Measurements from ENCODE around the gene MGAT5. TPM values are rescaled to one million over a fixed set of nuclear protein-coding genes. Genes with fewer than 3 reads are reported as not detected.

Gene MGAT5
- total RNA-seq, 1 donor from 2014 or later: 37.5 TPM

DNA sequence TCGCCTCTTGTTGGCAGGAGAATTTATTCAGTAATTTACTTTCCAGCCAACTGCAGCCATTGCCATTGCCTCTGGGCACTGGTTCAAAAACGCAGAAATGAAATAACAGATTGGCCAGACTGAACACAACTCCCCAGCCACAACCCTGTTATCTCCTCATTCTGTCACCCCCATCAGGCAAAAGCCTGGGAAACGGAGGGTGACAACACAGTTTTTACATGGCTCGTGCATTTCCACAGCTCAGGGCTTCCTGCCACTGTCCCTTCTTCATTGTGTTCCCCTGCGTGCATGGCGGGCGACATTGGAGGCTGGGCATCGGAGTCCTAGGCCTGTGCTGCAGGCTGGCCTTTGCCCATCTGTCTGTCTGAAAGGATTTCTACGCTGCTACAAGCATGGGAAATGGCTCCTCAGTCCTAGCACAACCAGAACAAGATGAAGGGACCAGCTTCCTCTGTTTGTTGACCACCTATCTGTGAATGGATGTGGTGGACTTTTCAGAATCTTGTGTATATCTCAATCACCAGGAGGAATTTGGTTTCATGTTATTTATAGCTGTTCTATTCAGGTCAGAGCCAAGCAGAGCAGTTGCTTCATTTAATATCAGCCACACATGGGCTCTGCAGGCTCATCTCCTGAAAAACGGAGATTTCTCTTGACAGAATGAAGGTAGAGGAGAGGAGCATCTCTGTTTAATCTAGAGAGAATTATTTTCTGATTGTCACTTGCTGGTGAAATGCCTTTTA lies 107.0 kb downstream of the MGAT5 start:
- DNase-seq (ENCODE audit: low spot score): no peak

DNA sequence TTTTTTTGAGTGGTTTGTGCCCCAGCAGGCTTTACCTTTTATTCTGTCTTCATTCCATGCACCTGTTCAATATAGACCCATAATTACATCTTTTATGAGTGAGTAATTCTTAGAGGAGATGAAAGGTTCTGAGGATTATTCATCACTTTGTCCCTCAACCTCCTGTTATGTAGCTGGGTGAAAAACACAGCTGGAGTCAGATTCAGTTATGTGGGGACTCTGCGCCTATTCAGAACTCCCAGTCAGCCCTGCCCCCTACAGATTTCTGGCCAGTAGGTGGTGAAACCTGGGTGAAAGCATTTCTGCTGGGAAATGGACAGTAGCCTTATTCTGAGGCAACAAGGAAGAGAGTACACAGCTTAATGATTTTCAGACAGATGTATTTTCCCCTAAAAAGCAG lies 107.8 kb downstream of the MGAT5 start:
- no peak for DNase-seq (ENCODE audit: low spot score)

DNA sequence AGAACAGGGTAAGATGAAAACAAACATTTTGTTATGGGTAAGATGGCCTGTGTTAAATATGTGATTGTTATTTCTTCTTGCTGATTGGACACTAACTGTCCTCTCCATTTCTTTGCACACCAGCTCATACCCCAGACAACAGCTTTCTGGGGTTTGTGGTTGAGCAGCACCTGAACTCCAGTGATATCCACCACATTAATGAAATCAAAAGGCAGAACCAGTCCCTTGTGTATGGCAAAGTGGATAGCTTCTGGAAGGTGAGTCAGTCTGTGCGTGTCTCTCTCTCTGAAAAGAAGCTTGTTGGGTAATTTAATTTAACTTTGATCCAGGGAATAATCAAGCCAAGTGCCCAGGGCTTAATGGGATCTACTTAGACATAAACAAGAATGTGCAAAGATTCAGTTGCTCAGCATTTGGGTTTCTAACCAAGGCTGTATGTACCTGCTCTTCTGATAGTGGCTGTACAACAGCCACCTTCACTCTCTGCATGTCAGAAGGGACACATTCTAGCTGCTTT lies 108.3 kb downstream of the MGAT5 start:
- no peak for DNase-seq (ENCODE audit: low spot score)

DNA sequence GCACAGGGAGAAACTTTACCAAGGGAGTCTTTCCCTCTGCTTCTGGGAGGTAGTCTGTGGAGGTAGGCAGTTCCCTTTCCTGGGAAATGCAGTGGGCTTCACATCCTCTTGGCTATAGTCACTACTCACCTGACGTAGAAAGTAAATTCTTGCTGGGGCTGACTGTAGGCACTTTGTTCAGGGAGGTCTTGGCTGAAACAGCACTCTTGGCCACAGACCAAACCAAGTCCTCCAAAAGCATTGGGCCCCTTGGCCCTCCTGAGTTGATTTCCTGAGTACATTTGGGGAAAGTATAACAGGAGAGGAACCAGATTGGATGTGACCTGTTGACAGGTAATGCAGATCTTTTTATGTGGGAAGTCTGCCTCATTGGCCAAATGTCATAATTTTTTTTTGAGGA lies 108.9 kb downstream of the MGAT5 start:
- no peak for DNase-seq (ENCODE audit: low spot score)

DNA sequence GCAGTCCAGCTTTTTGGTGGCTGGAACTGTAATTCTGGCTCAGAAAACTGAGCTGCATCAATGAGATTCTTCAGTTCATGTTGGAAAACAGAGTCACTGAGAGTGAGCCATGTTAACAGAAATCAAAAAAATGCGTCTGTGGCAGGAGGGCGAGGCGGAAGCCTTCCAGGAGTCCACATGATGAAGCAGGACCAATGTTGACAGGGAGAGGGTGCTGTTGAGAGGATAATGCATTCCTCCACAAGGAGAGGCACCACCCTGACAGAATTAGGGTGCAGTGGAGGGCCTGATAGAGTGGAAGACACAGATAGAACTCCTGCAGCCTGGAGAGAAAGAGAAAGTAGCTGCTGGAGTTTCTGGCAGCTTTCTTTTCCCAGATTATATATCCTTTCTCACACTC lies 111.5 kb downstream of the MGAT5 start:
- no peak for DNase-seq (ENCODE audit: low spot score)

DNA sequence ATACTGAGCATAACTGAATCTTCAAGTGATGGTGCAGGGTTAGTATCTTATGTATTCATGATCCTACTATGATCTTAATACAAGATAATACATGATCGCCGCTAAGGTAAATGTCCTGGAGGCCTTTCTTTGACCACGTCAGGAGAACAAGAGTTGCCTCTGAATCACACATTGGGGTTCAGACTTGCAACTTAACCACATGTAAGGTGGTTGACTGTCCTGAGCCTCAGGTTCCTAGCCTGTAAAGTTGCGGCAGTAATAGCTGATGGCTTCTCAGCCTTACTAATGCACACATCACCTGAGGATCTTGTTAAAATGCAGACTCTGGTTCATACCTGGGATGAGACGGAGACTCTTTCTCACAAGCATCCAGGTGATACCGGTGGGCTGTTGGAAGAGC lies 112.5 kb downstream of the MGAT5 start:
- no peak for DNase-seq (ENCODE audit: low spot score)

DNA sequence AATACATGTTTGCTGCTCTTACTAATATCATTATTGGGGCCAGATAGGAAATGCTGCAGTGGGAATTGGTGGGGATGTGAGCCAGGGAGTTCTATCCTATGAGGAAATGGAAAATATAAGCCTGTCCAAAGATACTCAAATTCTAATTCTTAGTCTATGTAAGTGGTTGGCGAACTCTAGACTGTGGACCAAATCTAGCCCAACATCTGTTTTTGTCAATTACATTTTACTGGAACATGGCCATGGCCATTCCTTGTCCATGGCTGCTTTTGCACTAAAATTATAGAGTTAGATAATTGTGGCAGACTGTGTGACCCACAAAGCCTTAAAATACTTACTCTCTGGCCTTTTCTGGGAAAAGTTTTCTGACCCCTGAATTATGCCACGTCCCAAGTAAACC lies 113.3 kb downstream of the MGAT5 start:
- no peak for DNase-seq (ENCODE audit: low spot score)

DNA sequence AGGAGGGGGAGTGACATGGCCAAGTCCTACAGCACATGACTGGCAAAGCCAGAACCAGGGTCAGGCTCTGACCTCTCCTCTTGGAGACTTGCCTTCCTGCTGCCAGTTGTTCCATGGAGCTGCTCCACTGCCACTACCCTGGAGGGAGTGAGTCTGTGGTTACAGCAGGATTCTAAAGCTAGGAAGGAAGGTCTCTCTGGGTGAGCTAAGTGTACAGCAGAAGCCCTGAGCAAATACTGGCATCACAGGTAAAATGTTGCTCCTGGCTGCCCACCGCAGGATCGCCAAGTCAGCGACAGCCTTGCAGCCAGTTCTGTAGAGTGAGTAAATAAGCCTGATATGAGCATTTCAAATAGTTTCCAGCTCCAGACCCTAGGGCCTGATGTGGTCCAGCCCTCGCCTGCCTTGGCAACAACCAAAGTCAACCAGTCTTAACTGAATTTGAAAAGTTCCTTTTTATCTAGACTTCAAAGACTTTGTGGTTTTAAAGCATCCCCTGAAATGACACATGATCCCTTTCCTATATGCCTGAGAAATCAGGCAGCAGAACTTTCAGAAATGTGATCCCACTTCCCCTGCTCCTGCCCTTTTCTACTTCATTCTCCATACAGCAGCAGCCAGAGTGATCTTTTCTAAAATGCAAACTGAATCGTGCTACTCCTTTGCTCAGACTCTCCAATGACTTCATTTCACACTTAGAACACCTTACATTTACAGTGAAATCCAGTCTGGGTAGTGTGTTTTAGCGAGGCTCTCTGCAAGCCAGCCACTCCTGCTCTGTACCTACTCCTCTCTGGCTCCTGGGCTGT lies 114.3 kb downstream of the MGAT5 start:
- no peak for DNase-seq (ENCODE audit: low spot score)

DNA sequence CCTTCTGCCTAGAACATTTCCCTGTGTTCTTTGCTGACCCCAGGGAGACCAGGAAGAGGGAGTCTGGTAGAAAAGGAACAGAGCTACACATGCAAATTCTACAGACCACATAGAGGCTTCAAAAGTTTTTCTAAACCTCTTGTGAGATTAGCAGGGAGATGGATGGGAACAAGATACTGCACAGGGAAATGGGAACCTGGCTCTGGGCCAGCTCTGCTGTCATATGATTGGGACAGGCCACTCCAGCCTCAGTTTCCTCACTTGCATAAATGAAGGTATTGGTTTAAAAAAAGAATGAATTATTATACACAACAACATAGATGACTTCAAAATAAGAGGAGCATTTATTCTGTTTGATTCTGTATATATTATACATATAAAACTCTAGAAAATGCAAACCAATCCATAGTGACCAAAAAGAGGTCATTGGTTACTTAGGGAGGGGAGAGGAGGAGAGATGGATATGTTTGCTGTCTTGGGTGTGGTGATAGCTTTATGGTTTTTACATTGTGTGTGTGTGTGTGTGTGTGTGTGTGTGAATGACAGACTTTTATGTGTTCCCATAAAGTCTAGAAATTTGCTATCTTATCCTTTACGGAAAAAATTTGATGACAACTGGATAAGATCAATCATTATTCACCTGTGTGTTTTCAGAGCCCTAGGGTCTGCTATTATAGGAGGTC lies 115.5 kb downstream of the MGAT5 start:
- no peak for DNase-seq (ENCODE audit: low spot score)

DNA sequence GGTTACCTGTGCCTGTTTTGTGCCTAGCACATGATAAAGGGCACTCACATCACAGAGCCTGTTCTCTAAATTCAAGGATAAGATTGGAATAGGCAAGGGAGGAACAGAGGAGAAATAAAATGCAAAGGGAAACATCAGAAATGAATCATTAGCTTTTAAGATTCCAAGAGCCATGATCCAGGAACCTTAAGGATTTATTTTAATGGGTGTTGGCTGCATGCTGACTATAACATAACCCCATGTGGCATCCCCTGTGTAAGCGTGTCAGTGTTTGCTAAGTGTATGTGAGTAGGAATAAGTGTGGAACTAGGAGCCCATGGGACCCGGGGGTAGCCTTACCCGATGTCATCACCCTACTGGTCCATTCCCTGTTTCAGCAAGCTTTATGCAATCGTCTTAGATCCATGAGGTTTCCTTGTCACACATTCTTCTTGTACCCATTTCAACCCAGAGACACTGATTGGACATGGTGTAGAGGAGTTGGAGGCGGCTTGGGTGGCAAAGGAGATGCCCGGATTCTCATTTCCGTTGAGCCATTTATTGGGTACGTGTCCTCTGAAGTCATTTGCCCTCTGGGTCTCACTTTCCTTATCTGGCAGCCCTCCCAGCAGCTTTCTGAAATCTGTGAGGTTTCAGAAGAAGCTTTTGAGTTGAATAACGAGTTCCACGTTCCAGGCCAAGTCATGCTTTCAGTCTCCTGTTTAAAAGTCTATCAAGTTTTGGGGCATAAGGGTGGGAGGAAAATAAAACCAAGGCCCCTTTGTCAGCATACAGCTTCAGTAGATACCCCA lies 117.0 kb downstream of the MGAT5 start:
- no peak for DNase-seq (ENCODE audit: low spot score)

DNA sequence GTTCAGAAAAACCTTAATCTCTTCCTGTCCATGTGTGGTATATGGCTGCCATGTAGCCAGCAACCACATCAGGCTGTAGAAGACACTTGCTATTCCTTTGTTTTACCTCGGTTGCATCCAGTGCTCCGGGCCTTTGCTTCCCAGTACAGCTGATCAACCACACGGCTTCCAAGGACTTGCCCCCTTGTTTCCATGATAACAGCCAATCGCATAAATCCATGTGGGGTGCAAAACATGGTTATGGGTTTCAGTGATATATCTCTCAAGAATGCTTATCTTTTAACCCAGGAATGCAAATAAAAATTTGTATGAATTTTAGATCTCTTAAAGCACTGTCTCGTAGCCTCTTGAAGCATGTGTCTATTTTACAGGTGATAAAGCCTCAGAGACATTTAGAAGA lies 118.3 kb downstream of the MGAT5 start:
- no peak for DNase-seq (ENCODE audit: low spot score)

DNA sequence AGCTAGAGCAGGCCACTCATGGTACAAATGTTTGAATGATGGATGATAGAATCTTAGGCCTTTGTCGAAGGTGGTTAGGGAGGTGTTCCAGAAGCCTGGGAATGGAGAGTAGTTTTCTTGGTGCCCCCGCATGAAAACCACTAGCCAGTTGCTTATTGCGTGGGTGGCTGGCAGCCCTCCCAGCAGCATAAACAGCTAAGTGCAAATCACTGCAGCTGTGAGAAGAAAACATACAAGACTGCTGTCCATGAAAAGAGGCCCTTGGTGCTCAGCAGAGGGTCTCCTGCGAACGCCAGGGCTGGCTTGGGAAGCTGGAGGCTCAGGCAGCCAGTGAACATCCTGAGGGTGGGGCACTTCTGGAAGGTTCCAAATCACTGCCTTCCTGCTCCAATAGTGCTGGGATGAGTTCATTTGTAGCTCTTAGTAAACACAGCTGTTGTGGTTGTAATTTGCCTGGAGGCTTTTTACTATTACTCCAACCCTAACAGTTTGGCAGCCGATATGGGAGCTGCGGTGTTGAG lies 118.8 kb downstream of the MGAT5 start:
- no peak for DNase-seq (ENCODE audit: low spot score)

DNA sequence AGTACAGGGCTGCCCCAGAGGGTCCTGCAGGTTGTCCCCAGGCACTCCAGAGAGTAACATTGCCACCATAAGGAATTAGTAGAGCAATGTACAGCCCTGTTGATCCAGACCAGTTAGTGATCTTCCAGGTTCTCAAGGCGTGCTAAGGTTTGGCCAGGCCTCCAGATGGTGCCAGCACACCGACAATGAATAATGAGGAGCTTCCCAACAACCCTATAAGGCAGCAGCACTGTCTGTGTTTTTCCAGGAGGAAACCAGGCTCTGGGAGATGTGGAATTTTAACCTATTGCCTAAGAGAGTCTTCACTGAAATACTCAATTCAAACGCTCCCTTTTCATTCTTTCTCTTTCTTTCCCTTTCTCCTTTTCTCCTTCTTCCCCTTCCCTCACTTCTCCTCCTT lies 122.1 kb downstream of the MGAT5 start:
- no peak for DNase-seq (ENCODE audit: low spot score)

DNA sequence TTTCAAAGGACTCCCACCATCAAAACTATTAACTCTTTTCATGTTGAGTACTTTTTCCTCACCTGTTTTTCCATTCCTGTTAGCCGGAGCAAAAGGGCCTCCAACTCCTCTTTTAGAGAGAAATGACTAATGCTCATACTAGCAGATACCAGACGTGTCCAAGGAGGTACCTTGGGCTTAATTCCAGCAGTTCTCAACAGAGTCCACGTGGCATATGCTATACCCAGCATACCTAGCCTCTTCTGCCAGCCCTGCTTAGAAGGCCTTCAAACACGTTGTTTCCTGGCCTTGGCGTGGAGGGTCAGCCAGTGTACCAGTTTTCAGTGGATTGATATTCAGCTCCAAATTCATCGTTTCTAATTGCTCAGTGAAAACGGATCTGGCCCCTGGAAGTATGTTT lies 123.9 kb downstream of the MGAT5 start:
- no peak for DNase-seq (ENCODE audit: low spot score)

DNA sequence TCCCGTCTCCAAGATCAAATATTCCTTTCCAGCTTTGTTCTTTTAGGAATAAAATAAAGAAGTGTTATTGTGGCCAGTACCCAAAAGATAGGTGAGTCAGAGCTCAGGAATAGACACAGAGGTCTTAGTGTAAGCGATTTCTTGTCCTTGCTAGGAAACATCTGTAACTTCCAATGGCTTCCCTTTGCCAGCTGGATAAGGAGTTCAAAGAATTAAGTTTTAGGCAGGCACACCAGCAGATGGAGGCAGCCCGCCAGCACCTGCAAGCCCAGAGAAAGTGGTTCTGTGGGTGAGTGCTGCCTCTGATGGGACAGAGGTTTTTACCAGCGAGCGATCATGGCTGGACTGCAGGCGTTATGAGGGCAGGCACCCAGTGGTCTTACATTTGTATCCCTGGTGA lies 125.4 kb downstream of the MGAT5 start:
- DNase-seq (ENCODE audit: low spot score): no peak

DNA sequence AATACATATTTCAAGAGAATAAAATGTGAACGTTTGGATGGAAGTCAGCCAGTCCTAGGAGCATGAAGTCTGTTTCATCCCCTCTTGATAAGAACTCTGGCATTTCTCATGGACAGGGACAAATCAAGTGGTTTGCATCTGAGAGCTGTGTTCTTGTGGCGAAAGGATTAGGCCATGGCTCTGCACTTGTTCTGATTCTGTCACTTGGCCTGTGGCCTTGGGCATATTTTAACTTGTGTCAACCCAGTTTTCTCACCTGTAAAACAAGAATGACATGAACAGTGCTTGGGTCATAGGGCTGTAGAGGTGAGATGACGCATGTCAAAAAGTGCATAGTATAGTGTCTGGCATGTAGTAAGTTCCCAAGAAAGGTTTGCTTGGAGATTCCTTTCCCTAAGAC lies 125.8 kb downstream of the MGAT5 start:
- DNase-seq (ENCODE audit: low spot score): no peak

DNA sequence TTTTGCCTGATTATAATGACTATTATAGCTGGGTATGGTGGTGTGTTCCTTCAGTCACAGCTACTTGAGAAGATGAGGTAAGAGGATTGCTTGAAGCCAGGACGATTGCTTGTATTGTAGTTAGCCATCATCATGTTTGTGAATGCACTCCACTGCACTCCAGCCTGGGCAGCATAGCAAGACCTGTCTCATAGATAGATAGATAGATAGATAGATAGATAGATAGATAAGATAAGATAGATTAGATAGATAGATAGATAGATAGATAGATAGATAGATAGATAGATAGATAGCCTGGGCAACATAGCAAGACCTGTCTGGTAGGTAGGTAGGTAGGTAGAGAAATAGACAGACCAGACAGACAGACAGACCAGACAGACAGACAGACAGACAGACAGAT lies 127.3 kb downstream of the MGAT5 start:
- DNase-seq (ENCODE audit: low spot score): no peak

DNA sequence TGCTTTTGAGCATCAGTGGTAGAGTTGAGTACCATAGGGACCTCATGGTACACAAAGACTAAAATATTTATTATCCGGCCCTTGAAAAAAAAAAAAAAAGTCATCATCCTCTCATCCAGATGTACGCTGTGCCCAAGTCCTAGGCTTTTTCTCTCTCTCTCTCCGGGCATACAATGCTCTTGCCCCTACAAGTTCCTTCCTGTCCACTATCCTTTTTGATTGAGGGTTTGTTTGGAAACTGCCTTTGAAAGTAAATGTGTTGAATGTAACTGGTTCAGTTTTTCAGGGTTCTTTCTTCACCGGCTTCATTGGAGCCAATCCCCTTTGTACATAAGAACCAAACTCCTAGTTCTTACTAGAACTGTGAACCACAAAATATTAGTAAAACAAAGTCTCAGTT lies 130.3 kb downstream of the MGAT5 start:
- no peak for DNase-seq (ENCODE audit: low spot score)

DNA sequence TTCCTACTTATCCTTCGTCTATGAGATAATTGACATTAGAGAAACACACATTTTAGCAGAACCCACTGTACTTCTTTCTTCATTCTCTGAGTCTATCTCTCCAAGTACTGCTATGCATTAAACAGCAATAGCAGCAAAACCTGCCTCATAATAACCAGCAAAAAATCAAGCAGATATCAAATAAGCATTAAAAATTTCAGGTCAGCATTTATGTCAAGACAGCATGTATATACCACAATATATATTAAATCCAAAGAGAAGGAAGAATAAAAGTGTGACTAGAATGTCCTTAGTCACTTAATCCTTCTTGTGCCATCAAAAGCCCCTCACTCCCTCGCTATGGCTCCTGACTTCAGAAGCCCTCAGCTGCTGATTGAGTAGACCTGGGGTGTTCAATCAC lies 131.3 kb downstream of the MGAT5 start:
- no peak for DNase-seq (ENCODE audit: low spot score)

DNA sequence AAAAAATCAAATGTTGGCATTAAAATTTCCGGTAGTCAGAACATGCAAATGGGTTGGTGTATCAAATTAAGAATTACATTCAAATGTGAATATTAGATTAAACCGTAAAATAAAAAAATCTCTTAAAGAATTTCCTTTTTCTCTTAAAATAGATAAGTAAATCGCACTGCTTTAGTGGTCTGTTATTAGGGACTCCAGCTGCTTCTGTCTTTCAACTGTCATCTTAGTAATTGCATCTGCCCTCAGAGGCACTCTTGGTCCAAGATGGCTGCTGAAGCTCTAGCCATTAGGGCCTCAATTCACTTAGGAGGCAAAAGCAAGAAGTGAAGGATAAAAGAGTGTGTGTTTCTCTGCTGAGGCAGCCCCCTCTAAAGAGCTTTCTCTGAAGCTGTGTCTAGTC lies 132.4 kb downstream of the MGAT5 start:
- DNase-seq (ENCODE audit: low spot score): no peak

DNA sequence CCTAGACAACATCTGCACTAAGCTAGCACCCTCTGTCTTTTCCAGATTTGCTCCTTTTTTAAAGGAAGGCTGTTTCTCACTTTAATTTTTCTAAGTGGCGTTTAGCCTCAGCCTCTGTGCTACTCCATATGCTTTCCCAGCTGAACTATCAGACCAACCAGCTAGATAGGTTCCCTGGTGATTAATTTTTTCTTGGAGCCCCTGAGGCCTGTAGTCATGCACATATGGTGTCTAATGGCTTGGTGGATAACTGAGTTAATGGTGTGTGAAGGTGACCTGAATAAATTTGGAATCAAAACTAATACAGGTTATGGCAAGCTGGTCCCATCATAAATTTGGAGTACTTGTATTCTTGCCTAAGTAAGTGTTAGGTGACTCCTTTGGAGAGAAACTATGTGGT lies 135.5 kb downstream of the MGAT5 start:
- DNase-seq (ENCODE audit: low spot score): no peak
